Right lobe of liver (tissue), 6 donors: ENCODE data around the gene ATG2A. TPM values are rescaled to one million over a fixed set of nuclear protein-coding genes. Genes with fewer than 3 reads are reported as not detected.
A peak's percentile ranks its signal among the peaks of the same experiment; 100 is the strongest.

Source experiments
- ATAC-seq, 4 donors: fragments of 200-7000 bp; cut with Tn5 transposase; one replicate each; pipeline ENCODE4 v1.9.1; 2020; ENCODE audit warnings: mild to moderate bottlenecking in 4 of 4, moderate library complexity in 4 of 4
- DNase-seq, 3 donors: peaks; one replicate each; pipeline ENCODE4 v3.0.0-alpha.2; 2020
- H3K27ac ChIP-seq, 3 donors: fragments of 200-600 bp; one replicate each; pipeline ENCODE4 v1.8.0; 2022
- H3K27me3 ChIP-seq, 2 donors: fragments of 200-600 bp; one replicate each; pipeline ENCODE4 v1.8.0; 2022
- H3K36me3 ChIP-seq, 4 donors: fragments of 200-600 bp; sonication (generic) in 1 of 4; one replicate each; pipeline versions ENCODE4 v1.5.1 to v1.8.0; 2017 to 2022; ENCODE audit warnings: control low read depth in 1 of 4
- H3K4me1 ChIP-seq, 4 donors: fragments of 200-600 bp; sonication (generic) in 1 of 4; one replicate each; pipeline versions ENCODE4 v1.5.1 to v1.8.0; 2017 to 2022; ENCODE audit warnings: control low read depth in 1 of 4
- H3K4me3 ChIP-seq, 3 donors: fragments of 200-600 bp; one replicate each; pipeline ENCODE4 v1.8.0; 2022
- H3K9me3 ChIP-seq, 4 donors: fragments of 200-600 bp; sonication (generic) in 1 of 4; one replicate each; pipeline versions ENCODE4 v1.5.1 to v1.8.0; 2017 to 2022; ENCODE audit warnings: control low read depth in 1 of 4
- CTCF ChIP-seq, 4 donors: fragments of 200-600 bp in 3 of 4; fragments of 450-650 bp in 1 of 4; IDR thresholded peaks; one replicate each; pipeline versions ENCODE4 v1.5.1 to v1.8.0; 2016 to 2022; ENCODE audit warnings: antibody characterized with exemption in 4 of 4, mild to moderate bottlenecking in 2 of 4
- POLR2A ChIP-seq: fragments of 450-650 bp; IDR thresholded peaks from one replicate; pipeline ENCODE4 v1.6.1; 2017; ENCODE audit warnings: antibody characterized with exemption, mild to moderate bottlenecking
- WGBS: methylation state at CpG from one replicate; pipeline ENCODE4 v1.1.6; 2018; ENCODE audit warnings: low coverage, low lambda C conversion rate; ENCODE audit not compliant: insufficient coverage; ENCODE audit errors: missing lambda C conversion rate; 5-methylcytosine and 5-hydroxymethylcytosine counted together
- intact Hi-C, 2 donors: fragments of 100-400 bp; cut with DNase I; formaldehyde crosslinking; loops; one replicate each; pipeline versions ENCODE4 v1.11.2 to v1.14.1; 2022
- total RNA-seq, 6 experiments: library from RNA; depleted of rRNA in 2 of 6; stranded (reverse); fragments of >200 nt in 2 of 6; fragmentation: NEBNext Ultra II Directional in 3 of 6; extraction: Animal tissue kit (Norgen Biotek cat#: 25700) in 3 of 6; gene quantifications; one replicate each; pipeline versions ENCODE4 v1.1.0 to v1.2.4, GENCODE V29; 2016 to 2023
- donor health status: DM: no; HTN: yes; CAD: no.
- donor health status: DM: no; HTN: no; CAD: no.
- donor health status: DM: no; HTN: no; CAD: no.
- donor health status: DM: no; HTN: yes; CAD: no.
- donor health status: DM: no; HTN: yes; CAD: no.

ATG2A gene
- total RNA-seq, 6 experiments from 2014 or later: 26.4 to 42.9 (median 32.2) TPM

DNA sequence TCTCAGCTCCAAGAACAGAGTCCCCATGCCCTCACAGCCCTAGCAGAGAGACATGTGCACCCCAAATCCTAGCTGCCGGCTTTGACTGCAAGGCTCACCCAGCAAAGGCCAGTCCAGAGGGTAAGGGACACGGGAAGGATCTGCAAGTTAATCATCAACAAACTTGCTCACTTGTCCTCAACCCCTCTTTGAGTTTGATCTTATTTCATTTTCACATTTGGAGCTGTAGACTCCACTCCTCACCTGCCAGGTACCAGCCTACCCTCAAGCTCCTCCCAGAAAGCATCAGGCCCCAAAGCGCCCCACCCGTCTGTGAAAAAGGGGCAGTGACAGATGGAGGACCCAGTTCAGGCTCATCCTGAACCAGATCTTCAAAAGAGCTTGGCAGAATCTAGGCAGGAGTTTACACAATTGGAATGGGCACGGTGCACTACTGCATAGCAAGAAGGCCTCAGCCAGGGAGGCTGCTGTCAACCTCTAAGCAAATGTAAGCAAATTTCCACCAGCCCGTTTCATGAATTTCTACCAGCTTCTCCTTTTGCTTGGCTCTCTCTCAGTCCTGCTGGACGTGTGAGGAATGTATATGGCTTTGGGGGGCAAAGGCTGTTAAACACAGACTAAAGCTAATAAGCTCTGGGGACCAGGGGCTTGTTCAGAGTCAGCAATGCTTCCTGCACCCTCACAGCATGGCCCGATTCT, 44.1 kb downstream of the ATG2A start:
- intact Hi-C loops: no loop called here
- Histone ChIP-seq H3K27me3 (no peaks in the 10 kb centered on the region), H3K36me3 (no peaks in the 10 kb centered on the region), H3K27ac (peak overlapping the region in 1 of 3 donors; percentile 46), H3K9me3 (no peaks in the 10 kb centered on the region), H3K4me1 (peaks cover 3 to 81% (median 43%) of the 10 kb centered on the region in 4 donors), H3K4me3 (peak overlapping the region in 2 of 3 donors; percentile 3 to 10)
- no peak for TF ChIP-seq CTCF (IDR thresholded peaks at IDR 0.05)
- TF ChIP-seq POLR2A: no peak
- peak; percentile 61 to 74 (median 72) for ATAC-seq
- DNase-seq: peak in 2 of 3 donors; percentile 79 to 88
- WGBS: 14% methylated on average over 5 of the region's 8 CpGs

- no peaks in the 10 kb centered on the region for H3K36me3 ChIP-seq
- no peak for ATAC-seq
Measured at GRCh38 chr11:64871492-64871891, 45.5 kb downstream of the ATG2A start.

DNA sequence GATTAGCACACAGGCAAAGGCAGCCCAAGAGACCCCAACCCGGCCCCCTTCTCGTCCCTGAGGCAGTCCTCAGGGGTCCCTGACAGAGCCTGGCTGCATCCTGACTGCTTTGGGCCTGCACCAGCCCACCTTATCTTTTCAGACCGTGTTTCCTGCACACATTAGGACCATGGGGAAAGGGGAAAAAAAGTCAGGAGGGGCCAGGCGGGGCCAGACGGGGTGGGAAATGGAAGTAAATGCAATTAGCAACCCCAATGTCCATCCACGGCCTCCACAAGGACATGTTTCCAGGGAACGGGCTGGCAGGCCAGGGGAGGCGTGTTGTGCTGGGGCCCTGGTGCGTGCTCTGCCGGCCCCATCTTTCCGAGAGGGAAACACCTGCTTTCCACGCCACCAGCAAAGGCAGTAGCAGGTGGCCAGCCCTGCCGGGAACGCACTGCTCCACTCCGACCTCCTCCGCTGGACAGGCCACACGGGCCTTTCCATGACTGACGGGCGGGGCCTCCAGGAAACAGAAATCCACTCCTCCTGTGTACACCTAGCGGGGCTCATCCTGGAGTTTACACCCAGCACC, 46.0 kb downstream of the ATG2A start:
- Histone ChIP-seq H3K4me1 (peaks cover 0 to 65% (median 39%) of the 10 kb centered on the region in 4 donors), H3K4me3 (no peak overlapping the region), H3K27ac (peak overlapping the region; percentile 21 to 49 (median 36)), H3K36me3 (no peaks in the 10 kb centered on the region), H3K27me3 (no peaks in the 10 kb centered on the region), H3K9me3 (no peaks in the 10 kb centered on the region)
- WGBS: 35% methylated on average over 10 of the region's 20 CpGs
- ATAC-seq (peak in 1 of 4 donors; percentile 14), DNase-seq (peak in 1 of 3 donors; percentile 57)
- no peak for TF ChIP-seq POLR2A
- TF ChIP-seq CTCF (IDR thresholded peaks at IDR 0.05): no peak
- intact Hi-C loops: no loop called here

More at GRCh38 chr11:64871492-64871891, 45.5 kb downstream of the ATG2A start:
- Histone ChIP-seq H3K27ac (no peak overlapping the region), H3K27me3 (no peaks in the 10 kb centered on the region), H3K4me1 (peaks cover 0 to 70% (median 42%) of the 10 kb centered on the region in 4 donors), H3K9me3 (no peaks in the 10 kb centered on the region), H3K4me3 (no peak overlapping the region)
- 80% methylated on average over 2 of the region's 3 CpGs for WGBS
- TF ChIP-seq CTCF (IDR thresholded peaks at IDR 0.05) (no peak), POLR2A (no peak)
- intact Hi-C loops: no loop called here
- DNase-seq: no peak

GRCh38 chr11:64870176-64870892, 46.7 kb downstream of the ATG2A start:
- ATAC-seq: peak in 3 of 4 donors; percentile 12 to 39 (median 25)
- intact Hi-C loops: no loop called here
- WGBS: 28% methylated on average over 8 of the region's 19 CpGs

More at GRCh38 chr11:64870176-64870892, 46.7 kb downstream of the ATG2A start:
- H3K9me3 ChIP-seq: no peaks in the 10 kb centered on the region
- H3K36me3 ChIP-seq: no peaks in the 10 kb centered on the region
- no peaks in the 10 kb centered on the region for H3K27me3 ChIP-seq
- H3K4me1 ChIP-seq: peaks cover 0 to 60% (median 36%) of the 10 kb centered on the region in 4 donors
- DNase-seq: peak in 1 of 3 donors; percentile 63
- H3K4me3 ChIP-seq: no peak overlapping the region
- H3K27ac ChIP-seq: peak overlapping the region; percentile 21 to 49 (median 36)
- TF ChIP-seq POLR2A (no peak), CTCF (IDR thresholded peaks at IDR 0.05) (no peak)
